Measurements from ENCODE around the gene TARDBP.

GRCh38 chr1:11057477-11057876, 45.0 kb downstream of the TARDBP start:
- TF ChIP-seq USF2 (CRISPR knock-in tag; IDR thresholded peaks at IDR 0.05) (no peak), NFIC (IDR thresholded peaks at IDR 0.05) (no peak), CTCF (IDR thresholded peaks at IDR 0.05 in 2 of 3, conservative IDR thresholded peaks at IDR 0.05 in 1 of 3; ENCODE audit: insufficient read depth in 2 of 3, low read depth in 1 of 3, low read length in 3 of 3) (no peak), CREB1 (IDR thresholded peaks at IDR 0.05) (no peak), CREB1 (CRISPR knock-in tag; IDR thresholded peaks at IDR 0.05) (no peak), HEY1 (CRISPR knock-in tag; IDR thresholded peaks at IDR 0.05; ENCODE audit: borderline replicate concordance) (no peak), ZNF766 (CRISPR knock-in tag; conservative IDR thresholded peaks at IDR 0.05) (no peak), HOMEZ (CRISPR knock-in tag; IDR thresholded peaks at IDR 0.05) (no peak), NFATC3 (IDR thresholded peaks at IDR 0.05) (no peak)

Measured in K562 (cell line).